ENCODE measurements around the gene WDR86.

Gene WDR86

DNA sequence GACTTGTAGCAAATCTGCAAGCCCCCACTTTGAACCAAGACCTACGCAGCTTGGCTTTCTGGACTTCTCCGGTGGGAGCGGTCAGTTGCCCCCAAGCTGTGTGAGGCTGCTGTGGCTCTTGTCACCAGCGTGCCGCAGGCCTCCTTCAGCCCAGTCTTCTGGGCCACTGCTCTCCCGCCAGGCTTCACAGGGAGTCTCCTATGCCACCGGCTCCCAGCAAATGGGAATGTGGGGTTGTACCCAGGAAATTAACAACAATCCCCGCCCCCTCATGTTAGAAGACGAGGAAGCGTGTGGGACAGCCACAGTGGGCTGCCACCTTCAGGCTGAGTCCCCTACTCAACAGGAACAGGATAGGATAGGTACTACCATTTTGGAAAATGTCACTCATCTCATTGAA, 4.2 kb downstream of the WDR86 start:
- DNase-seq = no peak

DNA sequence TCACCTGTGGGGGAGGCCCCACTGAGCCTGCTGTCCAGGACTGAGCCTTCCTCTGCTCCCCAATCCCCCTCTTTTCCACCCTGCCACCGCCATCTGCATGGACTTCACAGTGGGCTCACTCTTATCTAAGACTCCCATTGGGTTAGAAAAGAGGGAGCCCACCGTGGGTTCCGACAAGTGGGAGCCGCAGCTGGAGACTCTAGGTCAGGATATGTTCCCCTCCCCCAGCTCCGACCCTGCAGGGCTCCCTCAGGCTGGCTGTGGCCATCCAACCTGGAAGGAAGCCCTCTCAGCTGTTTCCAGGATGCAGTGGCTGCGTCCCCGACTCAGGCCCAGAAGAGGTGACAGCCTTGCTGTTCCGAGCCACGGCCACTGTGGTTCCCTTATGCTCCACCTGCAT, 4.8 kb downstream of the WDR86 start:
- no peak for DNase-seq

DNA sequence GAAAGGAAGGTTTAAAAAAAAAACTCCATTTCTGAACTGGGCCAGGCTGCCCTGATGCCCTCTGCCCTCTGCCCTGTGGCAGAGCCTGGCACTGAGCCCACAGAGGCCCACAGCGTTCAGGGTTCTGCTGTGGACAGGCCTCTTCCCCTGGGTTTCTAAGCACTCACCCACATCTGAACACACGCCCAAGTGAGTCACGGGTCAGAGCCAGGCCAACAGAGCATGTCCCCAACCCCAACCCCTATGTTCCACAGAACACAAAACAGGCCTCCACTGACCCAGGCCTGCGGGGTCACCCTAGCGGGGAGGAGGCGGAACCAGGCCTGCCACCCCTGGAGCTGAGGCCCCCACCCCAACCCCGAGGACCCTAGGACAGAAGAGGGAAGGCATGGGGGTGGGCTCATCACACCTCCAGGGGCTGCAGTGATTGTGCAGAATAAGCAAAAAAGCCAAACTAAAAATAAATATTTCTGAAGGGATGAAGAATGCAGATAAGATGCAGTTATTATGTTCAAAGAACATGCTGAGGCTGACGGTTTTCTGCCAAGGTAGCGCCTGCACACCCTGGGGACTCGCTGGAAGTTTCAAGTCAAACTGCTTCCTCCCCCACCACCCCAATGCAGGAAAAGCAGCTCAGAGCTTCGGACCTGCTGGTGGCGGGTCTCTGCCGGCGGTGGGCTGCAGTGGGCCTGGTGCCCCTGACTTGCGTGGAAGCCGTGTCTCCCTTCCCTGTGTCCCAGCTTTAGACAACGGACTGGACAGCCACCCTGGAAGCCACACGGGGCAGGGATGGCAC, 5.4 kb downstream of the WDR86 start:
- DNase-seq = no peak

DNA sequence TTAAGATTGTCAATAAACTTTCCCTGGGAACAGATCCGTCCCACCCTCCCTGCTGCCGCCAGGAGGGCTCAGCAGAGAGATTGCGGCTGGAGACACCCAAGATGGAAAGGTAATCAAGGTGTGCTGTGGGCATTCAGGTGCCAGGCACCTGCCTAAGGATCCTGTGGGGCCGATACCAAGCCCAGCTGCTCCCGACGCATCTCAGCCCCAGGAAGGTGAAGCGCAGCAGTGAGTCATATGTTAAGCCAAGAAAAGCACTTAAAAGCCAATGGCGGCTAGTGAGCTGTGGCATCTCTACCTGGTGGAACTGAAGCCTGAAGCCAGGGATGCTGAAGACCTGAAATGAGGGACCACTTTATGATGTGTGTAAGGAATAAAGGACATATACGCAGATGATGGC, 6.1 kb downstream of the WDR86 start:
- no peak for DNase-seq

DNA sequence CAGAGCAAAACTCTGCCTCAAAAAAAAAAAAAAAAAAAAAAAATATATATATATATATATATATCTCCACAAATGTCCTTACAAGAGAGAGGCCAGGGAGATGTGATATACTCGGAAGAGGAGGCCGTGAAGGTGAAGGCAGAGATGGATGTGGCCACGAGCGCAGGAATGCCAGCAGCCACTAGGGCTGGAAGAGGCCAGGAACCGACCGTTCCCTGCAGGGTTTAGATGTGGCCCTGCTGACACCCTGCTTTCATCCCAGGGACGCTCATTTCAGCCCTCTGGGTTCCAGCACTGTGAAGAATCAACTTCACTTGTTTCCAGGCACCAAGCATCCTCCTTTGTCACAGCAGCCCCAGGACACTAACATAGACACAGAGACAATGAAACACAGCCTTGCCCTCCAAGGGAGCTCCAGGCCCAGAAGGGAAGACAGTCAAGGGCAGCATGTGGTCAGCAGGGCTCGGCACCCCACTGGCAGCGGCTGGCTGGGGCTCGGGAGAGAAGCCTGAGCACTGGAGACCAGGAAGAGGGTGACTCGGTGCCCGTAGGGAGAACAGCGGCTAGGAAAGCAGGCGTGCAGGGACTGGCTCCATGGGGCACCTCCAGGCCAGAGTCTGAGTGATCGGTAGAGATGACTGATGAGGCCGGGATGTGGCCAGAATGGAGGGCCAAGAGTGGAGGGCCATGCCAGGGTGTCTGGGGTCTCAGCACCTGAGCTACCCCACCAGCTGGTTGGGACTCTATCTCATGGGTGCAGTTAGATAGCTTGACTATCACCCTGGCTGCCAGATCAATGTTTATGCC, 7.6 kb downstream of the WDR86 start:
- no peak for DNase-seq

GRCh38 chr7:151400626-151401315, 9.1 kb downstream of the WDR86 start:
- no peak for DNase-seq

DNA sequence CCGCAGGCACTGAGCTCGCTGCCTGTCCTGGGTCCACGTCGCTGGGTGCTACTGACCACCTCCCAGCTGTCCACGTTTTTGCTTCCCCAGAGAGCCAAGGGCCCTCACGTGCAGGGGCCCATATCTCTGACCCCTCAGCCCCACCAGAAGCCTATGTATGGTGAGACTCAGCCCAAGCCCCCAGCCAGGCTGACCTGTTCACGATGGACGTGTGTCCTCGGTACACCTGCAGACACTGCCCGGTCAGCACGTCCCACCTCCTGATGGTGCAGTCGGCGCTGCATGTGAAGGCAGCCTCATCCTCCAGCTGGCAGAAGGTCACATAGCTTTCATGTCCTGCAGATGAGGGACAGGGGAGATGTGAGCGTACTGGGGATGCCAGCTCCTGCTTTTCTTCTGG, 9.9 kb downstream of the WDR86 start:
- DNase-seq = no peak

GRCh38 chr7:151399305-151399601, 10.6 kb downstream of the WDR86 start:
- DNase-seq = no peak

DNA sequence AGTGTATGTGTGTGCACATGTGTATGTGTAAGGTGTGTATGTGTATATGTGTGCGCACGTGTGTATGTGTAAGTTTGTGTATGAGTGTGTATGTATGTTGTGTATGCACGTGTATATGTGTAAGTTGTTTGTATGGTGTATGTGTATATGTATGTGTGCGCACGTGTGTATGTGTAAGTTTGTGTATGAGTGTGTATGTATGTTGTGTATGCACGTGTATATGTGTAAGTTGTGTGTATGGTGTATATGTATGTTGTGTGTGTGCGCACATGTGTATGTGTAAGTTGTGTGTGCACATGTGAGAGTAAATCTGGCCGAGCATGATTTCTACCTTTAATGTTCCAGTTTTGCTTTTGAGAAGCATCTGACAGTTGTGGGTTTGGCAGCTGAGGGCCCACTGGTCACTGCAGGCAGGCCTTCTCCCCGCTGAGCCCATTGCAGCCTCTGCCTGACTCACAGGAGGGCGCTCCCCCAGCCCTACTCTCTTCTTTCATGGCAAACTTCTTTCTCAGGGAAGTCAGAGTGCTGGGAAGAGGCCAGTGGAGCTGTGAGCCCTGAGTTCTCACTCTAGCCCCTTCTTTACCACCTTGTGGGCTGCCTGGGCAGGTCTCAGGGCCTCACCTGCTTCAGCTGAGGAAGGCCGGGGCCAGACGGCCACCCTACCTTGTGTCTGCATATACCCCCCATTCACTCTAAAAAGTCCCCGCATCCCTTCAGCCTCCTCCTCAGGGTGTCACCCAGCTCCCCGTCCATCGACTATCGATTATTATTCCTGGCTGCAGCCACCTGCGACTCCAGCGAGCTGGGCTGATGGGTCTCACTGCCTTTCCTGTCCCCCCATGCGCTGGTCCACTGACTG, 11.2 kb downstream of the WDR86 start:
- no peak for DNase-seq

DNA sequence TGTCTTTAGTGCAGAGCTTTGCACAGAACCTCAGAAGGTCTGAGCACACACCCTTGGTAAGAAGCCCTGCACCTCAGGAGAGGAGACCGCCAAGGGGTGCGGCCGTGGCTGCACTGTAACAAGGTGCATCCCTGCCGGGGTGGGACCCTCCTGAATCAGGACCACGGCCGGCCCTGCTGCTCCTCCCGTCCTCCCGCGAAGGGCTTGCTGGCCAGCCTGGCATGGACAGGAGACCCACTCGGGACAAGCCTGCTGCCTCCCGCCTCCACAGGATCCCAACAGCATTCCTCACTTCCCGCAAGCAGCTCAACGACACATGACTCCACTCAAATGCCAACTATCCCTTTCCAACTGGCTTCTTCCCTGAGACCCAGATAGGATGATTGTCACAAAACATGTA, 12.8 kb downstream of the WDR86 start:
- no peak for DNase-seq

GRCh38 chr7:151396328-151396970, 13.4 kb downstream of the WDR86 start:
- DNase-seq = no peak

- DNase-seq = no peak
Observed at GRCh38 chr7:151395036-151395367, 14.8 kb downstream of the WDR86 start.

DNA sequence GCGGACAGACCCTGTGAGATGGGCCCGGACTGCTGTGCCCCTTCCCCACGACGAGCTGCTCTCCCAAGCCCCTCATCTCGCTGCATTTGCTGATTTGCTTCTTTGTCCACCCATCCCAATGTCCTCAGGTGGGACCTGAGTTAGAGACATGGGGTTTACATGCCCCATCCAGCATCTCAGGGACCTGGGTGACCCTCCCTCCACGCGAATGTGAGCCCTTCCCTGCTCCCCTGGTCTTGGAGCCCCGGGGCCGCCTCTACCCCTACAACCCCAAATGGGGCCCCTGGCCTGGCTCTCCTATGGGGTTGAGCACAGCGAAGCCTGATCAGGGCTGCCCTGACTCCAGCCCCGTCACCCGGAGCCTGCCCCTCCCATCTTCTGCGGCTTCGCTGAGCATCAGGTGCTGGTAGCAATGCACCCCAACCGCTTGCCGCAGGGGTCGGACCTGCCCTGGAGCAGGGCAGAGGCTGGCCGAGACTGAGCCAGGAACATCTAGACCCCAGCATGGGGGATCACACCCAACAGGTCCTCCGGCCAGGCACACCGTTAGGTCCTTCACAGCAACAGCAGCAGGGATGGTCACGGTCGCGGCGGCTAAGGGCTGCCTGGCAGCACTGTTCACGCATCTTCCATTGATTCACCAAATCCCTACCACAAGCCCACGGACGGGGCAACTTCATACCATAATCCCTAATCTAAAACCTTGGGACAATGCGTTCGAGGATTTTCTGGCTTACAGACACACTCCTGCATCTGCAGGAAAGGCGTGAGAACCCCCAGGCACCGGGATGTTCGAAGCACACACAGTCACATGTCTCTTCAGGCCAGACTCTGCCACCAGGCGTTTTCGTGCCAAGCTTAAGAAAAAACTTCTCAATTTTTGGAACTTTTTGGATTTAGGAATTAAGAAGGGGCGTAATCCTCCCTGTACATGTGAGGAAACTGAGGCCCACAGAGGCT, 15.5 kb downstream of the WDR86 start:
- DNase-seq = no peak

GRCh38 chr7:151393031-151393977, 16.5 kb downstream of the WDR86 start:
- no peak for DNase-seq

- no peak for DNase-seq
Observed at GRCh38 chr7:151392426-151392825, 17.4 kb downstream of the WDR86 start.

- no peak for DNase-seq
Observed at GRCh38 chr7:151392002-151392401, 17.8 kb downstream of the WDR86 start.

DNA sequence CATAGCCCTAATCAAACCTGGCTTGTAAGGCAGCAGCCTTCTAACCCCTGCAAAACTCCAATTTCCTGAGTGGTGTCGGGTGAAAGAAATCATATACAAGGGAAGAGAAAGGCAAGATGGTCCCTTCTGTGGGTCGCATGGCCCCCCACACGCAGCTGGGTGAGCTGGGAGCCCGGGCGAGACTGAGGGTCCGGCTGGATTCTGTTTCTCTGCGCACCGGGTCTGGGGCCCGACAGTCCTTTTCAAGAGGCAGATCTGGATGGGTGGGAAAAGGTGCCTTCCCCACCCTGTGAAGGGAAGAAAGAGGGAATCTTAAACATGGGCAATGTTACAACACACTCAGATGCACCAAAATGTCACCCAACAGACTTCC, 18.5 kb downstream of the WDR86 start:
- no peak for DNase-seq

GRCh38 chr7:151390598-151391357, 19.1 kb downstream of the WDR86 start:
- DNase-seq = no peak

Measured in NCI-H526 treated with DMSO at 0.1 percent for 48 hours (cell line).